Midbrain (tissue), 1 donor: ENCODE measurements around the gene KRTAP5-3.
"Not testable (repeated sequence)": the region's sequence is repeated elsewhere in the genome, so short reads cannot be mapped to it uniquely, and the experiment has no call there.

Experiments
- DNase-seq: peaks from one replicate; lab custom pipeline; 2025; lab: John Stamatoyannopoulos, UW

Gene KRTAP5-3, protein sequence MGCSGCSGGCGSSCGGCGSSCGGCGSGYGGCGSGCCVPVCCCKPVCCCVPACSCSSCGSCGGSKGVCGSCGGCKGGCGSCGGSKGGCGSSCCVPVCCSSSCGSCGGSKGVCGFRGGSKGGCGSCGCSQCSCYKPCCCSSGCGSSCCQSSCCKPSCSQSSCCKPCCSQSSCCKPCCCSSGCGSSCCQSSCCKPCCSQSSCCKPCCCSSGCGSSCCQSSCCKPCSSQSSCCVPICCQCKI

DNA sequence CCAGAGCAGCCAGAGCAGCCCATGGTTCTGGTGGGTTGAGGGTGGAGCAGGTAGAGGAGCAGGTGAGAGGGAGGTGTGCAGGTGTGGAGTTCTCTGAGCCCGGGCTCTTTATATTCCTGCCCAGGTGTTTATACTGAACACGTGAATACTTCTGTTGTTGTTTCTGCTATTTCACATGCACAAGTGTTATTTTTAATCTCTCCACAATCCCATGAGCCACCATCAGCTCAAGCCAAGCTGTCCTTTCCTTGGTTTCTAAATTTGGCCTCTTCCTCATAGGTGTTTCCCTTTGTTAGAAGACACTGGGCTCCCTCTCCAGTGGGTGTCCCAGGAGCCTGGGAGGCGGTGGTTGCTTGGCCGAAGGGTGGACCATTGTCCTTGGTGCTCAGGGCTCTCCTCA is at the start of gene KRTAP5-3:
TSS of gene KRTAP5-3 (minus strand) at position 101 of the 400 bp plus-strand sequence. CDS start at position 23, 78 bp downstream.
- DNase-seq, result no peak

DNA sequence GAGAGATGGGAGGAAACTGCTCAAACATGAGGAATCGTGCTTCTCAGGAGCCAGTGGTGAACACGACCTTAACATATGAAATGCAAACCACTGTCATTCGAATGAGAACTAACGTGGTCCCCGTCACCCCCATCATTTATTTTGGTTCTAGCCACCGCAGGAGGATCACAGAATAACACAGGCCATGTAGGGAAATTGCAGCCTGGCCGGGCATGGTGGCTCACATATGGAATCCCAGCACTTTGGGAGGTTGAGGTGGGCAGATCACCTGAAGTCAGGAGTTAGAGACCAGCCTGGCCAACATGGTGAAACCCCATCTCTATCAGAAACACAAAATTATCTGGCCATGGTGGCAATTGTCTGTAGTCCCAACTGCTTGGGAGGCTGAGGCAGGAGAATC is 48.4 kb upstream of the KRTAP5-3 start:
- no peak for DNase-seq

DNA sequence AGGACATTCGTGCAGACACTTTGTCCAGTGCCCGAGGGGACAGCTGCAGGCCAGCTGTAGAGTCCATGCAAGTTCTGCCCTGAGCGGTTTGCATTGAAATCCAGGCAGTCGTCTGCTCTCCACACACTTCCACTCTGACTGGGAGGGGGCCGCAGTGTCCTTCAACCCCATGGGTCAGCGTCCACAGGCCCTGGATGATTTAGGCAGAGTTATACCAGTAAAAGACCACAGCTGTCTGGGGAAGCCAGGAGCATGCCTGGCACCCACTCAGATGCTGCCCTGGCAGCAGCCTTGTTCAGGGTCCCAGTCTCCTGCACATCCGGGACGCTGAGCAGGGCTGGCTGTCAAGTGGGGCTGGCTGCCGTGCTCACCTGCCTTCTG is 47.8 kb upstream of the KRTAP5-3 start:
- DNase-seq, result no peak

DNA sequence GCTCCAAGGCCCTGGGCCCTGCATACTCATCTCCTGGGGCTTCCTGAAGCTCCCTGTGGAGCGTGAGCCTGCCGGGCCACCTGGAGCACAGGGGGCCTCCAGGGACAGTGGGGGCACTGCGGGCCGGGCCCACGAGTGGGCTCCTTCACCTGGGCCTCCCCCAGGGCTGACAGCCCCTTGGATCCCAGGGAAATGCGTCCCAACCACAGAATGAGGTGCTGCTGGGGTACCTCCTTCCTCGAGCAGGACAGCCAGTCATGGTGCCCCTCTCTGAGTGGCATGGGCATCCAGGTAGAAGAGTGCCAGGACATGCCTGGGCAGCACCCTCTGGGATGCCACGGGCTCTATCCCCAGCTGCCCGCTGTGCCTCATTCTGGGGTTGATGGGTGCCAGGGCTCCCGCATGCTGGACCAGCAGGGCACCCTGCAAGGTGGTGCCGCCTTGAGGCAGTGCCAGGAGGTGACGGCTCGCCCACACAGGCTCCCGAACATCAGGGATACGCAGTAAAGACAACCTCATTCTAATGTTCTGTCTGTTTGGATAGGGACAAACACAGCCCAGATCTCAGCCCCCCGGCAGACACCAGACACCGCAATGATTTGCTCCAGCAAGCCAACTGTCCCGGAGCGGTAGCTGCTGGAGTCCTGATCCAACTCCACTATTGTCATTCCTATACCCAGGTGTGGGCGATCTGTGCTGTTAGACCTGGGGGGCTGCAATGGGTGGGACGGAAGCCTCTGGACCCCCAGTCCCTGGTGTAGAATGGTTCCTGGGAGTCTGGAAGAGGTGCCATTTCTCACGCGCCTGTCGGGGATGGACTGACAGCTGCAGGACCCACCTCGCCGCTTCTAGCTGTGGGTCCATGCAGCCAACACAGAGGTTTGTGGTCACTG is 47.2 kb upstream of the KRTAP5-3 start:
- no peak for DNase-seq

DNA sequence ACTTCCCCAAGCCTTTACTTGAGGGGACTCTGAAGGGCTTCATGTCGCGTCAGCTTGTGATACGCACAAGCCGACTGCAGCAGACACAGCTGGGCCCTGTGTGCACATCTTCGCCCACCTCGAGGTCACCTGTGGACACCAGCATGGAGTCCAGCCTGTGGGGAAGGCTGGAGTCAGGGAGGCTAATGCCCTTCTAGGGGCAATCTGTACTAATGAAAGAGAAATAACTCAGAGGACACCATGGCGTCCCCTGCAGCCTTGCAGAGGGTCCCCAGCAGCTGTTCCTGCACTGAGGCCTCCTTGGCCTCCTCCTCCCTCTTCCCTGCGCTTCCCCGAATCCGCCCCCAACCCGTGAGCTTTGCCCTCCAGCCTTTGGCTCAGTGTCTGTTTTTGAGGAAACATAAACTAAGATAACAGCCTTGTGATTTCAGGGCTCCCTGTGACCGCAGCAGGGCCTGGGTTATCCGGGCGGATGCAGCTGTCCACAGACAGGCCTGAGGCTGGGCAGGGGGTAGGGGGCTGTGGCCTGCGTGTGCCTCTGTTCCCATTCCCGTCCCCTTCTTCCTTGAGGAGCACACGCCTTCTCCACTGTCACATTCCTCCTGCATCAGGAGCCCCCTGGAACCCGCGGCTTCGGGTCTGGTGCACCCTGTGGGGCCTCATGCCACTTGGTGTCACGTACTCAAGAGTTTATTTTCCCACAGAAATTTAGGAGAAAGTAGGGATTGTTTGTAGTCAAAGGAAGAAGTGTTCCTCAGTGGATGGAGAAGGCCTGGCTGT is 46.3 kb upstream of the KRTAP5-3 start:
- no peak for DNase-seq

DNA sequence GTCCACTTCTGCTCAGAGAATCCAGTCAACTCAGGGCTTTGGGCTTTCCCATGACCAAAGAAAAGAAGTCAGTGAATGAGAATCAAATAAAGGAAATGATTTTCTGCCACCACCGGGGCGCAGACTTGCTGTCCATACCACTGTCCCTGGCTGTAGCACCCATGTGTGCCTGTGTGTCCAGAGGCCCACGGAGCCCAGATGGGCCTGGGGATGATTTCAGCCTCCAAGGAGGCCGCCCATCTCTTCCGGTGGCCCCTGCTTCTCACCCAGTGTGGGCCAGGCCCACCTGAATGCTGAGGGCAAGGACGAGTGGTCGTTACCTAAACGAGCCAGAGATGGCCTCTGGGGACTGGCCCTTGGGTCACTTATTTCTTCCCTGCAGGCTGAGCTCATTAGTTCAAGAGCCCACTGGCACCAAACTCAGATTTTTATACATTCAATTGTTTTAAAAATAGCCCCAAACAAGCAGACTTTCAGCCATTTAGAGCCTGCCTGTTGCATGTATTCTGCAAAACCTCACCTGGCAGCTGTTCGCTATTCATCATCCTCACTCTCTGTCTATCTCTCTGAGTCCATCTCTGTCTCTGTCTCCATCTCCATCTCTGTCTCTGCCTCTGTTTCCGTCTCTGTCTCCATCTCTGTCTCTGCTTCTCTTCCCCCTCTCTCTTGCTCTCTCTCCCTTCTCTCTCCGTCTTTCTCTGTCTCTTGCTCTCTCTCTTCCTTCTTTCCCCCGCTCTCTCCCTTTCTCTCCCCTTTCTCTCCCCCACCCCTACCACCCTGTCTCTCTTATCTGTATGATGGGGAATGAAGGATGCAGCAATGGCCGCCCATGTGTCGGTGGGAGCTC is 45.5 kb upstream of the KRTAP5-3 start:
- DNase-seq, result no peak

DNA sequence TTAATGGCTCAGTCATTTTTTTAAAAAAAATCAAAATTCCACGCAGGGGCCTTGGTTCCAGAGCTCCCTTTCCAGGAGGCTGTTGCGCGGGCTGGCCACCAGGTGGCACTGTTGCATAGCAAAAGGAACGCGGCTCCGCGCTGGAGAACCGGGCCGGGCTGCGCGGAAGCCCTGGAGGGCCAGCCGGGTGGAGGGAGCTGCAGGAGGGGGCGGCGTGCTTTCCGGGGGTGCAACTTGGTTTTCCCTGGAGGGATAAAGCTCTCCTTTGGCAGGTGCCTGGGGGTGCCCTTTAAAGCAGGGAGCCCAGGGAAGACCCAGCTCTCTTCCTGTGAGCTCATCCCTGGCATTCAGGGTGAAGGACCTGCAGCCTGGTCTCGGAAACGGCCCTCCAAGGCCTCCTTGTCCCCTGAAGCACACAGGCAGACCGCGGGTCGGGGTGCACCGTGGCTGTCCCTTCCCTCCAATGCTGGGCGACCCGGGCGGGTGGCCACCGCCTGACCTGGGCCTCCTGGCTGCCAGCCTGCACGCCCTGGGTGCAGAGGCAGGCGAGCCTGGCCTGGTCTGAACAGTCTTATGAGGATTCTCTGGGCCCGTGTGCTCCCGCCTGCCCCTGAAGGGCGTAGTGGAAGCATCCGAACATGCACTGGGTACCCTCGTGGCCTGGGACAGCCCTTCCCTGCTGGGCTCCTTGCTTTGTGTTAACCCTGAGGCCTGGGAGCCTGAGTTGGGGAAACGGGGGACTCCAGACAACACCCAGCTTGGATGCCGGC is 44.7 kb upstream of the KRTAP5-3 start:
- DNase-seq, result peak; percentile 83

DNA sequence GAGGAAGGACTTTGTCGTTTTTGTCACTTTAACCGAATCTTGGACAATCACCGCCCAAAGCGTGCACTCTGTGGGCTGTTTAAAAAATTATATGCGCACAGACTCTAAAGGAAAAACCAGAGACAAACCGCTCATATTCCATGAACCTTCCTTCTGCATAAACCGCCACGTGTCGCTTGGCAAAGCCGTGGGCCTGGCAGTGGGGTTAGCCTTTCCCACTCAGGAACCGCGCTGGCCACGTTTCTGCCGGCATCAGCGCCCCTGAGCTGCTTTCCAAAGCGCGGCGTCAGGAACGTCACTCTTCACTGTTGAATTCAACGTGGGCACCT is 44.1 kb upstream of the KRTAP5-3 start:
- DNase-seq, result no peak

DNA sequence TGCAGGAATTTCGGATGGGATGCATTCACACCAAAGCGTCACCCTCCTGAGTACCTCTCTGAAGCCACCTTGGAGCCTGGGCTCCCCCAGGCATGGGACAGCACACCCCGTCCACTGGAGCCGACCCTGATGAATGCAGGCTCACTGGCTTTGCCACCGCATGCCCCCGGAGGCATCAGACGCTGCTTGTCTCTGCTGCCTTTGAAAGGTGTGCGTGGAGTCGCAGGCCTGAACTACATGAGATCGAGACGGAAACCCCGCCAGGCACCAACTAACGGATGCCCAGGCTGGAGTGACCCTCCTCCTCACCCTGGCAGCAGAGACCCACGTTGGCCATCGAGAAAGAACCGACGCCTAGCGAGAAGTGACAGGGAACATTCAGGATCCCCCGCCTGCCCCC is 43.8 kb upstream of the KRTAP5-3 start:
- no peak for DNase-seq

DNA sequence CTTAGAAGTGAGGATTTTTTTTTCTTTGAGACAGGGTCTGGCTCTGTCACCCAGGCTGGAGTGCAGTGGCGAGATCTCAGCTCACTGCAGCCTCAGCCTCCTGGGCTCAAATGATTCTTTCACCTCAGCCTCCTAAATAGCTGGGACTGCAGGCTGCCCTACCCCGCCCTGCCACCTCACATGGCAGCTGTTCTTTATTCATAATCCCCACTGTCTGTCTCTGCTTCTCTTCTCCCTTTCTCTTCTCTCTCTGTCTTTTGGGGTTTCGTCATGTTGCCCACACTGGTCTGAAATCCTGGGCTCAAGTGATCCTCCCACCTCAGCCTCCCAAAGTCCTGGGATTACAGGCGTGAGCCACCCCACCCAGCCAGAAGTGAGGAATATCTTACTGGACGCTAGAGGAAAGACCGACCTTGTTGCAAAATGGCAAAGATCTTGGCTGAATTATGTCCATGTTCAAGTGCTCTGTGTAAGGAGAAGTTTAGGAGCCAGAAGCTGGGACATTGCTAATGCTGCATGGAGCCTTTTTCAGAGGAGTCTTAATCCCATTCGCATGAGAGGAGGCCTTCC is 43.2 kb upstream of the KRTAP5-3 start:
- no peak for DNase-seq

DNA sequence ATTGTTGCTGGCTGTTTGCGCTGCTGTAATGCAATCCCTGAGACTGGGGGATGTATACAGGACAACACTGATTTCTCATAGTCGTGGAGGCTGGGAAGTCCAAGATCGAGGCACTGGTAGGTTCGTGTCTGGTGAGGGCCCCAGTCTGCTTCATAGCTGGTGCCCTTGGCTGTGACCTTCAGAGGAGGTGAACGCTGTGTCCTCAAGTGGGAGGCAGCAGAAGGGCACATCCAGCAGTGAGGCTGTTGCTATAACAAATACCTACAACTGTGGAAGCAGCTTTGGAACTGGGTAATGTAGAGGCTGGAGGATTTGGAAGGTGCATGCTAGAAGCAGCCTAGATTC is 42.6 kb upstream of the KRTAP5-3 start:
- no peak for DNase-seq

DNA sequence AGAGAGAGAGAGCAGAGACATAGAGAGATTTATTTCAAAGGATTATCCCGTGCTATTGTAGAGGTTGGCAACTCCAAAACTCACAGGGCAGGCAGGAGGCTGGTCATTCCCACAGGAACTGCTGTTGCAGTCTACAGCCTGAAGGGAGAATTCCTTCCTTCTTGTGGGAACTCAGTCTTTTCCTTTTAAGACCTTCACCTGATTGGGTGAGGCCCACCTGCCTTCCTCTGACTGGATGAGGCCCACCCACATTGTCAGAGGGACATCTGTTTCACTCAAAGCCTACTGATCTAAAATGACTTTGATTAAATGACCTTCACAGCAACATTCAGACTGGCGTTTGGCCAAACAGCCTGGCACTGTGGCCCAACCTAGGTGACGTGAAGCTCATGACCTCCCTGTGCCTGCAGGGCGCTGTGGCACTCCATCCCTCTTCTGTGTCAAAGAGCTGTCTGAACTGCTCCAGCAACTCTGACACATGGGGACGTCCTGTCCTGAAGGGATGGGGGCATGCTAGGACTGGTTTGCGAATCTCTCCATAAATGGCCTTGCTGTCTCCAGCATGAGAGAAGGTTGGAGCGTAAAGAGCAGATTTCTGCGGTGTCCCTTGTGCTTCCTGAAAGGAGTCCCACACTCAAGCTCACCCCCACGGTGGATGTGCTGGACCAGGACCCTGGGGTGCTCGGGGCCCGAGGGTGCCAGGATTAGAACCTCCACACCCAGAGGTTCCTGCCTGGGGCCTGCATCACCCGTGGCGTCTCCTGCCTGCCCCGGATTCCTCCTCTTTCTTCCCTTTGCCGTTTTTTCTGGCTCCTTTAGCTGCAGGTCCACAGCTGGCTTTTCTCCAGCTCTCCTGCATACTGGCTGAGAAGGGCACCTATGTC is 42.0 kb upstream of the KRTAP5-3 start:
- DNase-seq, result no peak

DNA sequence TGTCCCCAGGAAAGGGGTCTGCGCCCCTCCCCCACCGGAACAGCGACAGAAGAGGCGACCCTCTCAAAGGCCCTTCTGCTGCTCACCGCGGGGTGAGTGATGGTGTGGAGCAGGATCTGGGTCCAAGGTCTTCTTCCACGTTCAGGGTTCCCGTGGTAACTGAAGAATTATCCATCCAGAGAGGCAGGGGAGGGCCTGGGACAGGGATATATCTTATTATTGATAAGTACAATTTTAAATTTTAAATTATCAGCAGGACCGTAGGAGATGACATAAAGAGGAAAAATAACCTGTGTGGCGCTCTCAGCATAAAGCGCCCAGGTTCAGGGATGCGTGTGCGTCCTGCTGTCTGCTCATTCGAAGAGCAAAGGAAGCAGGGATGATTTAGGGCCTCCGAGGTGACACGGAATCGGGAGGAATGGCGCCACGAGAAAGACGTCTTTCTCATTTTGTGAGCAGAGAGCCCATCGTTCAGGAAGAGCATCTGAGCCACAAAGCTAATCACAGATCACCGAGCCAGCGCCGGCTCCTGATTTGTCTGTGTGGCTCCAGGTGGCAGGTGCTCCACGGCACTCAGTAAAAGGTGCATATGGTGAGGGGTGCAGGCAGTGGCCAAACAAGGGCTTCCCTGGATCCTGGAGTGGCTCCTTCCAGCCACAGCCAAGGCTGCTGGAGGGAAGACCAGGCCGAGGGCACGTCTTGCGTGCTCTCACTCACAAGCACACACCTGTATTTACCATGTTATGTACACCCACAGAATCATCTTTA is 40.6 kb upstream of the KRTAP5-3 start:
- DNase-seq, result no peak

DNA sequence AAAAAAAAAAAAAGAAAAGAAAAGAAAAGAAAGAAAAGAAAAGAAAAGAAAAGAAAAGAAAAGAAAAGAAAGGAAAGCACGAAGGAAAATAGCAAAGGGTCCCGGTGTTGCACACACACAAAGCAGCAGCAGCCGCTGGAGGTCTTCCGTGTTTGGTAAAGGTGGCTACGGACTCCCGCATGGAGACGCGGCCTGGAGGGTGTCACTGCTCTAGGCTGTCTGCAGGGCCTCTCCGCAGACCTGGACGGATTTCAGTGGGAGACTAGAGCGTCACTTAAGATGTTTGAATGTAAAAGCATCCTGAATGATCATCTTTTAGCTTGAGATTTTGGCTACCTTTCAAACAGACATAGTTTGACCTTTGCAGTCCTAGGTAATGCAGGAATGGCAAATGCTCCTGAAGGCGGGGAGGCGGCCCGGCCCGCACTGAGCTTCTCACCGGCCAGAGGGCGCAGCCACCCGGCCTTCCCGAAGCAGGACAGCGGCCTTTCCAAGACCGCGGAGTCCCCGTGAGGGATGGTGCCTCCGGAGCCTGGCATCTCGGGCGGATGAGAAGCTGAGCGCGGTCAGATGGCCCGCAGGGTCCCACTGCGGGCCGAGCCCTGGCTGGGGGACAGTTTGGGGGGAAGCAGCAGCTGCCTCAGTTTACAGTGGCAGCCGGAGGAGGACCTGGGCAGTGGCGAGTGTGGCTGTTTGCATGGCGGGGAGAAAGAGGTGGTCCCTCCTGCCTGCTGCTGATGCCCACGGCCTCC is 39.8 kb upstream of the KRTAP5-3 start:
- DNase-seq, result no peak

DNA sequence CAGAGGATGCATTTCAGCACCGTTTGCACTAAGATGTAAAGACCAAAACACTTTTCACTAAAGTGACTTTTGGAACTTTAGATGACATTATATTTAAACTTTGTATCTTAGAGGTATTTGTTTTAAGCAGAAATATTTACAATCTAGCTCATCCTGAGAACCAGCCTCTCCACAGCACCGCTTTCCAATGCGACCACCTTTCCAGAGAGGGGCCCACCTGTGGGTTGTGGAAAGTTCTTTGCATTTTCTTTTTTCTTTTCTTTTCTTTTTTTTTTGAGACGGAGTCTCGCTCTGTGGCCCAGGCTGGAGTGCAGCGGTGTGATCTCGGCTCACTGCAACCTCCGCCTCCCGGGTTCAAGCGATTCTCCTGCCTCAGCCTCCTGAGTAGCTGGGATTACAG is 38.3 kb upstream of the KRTAP5-3 start:
- not testable (repeated sequence) for DNase-seq

DNA sequence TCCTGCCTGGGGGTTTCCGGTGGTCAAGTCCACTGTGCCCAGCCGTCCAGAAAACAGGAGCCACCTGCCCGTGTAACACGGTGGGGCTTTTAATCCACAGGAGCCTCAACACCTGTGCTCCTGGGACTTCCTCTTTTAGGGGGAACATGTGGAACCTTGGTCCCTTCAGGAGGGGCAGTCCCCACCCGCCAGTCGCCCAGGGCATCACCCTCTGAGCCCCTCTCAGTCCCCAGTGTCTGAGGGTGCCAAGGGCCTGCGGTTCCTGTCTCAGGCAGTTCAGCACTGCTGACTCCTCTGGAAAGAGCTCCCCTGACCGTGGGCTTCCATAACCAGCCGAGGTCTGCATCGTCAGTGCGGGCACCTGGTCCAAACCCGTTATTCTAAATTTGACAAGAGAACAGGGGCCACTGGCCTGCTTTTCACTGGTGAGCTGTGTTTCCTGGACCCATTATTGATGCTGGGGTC is 37.1 kb upstream of the KRTAP5-3 start:
- no peak for DNase-seq

DNA sequence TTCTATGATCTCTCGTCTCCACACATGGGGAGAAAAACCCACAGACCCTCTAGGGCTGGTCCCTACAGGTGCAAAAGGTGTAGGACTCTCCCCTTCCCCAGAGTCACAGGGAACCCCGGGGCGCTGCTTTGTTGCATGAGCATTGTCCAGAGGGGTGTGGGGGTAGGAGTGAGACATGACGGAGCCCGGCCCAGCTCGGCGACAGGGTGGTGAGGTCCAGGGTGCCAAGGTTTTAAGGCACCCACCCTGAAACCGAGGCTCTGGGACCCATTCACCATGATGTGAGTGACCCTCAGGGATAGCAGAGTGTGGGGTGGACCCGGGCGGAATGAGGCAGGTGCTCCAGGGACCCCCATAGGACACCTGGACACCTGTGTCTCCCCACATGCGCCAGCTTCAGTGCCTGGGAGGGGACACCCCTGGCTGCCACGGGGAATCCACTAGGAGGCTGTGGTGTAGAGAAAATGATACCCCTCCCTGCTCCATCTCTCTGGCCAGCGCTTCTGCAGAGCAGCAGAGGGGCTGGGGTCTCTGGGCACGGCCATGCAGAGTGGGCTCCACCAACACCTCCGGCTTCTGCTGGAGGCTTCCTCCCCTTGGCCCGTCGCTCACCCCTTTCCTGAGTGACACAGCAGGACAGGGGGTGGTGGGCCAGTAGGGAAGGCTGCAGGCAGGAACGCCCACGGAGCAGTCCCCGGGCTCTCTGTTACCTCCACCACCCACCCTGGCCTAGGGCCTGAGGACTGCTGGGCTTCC is 36.5 kb upstream of the KRTAP5-3 start:
- no peak for DNase-seq
